Ishikawa (cell line): Measurements from ENCODE around the gene PLA2G2F.

ENCODE experiments used
- MAX ChIP-seq: IDR thresholded peaks from 2 replicates; pipeline ENCODE4 v1.6.1; 2012
- TCF12 ChIP-seq: IDR thresholded peaks from 2 replicates; pipeline ENCODE4 v1.6.1; 2012; ENCODE audit warnings: low read depth
- TEAD4 ChIP-seq: IDR thresholded peaks from 2 replicates; pipeline ENCODE4 v1.6.1; 2012
- USF1 ChIP-seq: IDR thresholded peaks from 2 replicates; pipeline ENCODE4 v1.6.1; 2012
- ZBTB7A ChIP-seq: IDR thresholded peaks from 2 replicates; pipeline ENCODE4 v1.6.1; 2012; ENCODE audit warnings: low read depth

GRCh38 chr1:20168564-20169491 lies 29.7 kb downstream of the PLA2G2F start:
- TF ChIP-seq TEAD4 (no peak), USF1 (no peak), MAX (no peak), TCF12 (no peak), ZBTB7A (no peak)
